Type B pancreatic cell (in vitro differentiated cells): ENCODE results near the gene SLC25A38. TPM values are rescaled to one million over a fixed set of nuclear protein-coding genes. Genes with fewer than 3 reads are reported as not detected.
"Not testable (repeated sequence)": the region's sequence is repeated elsewhere in the genome, so short reads cannot be mapped to it uniquely, and the experiment has no call there.

ENCODE experiments used
- DNase-seq: peaks from one replicate; pipeline ENCODE4 v3.0.0; 2021; ENCODE audit warnings: mixed read lengths; ENCODE audit not compliant: unreplicated experiment; ENCODE audit errors: extremely low spot score
- H3K27ac Mint-ChIP-seq: 2 replicates; pipeline ENCODE4 v1.8.0; 2021; ENCODE audit warnings: mild to moderate bottlenecking, mixed read lengths
- H3K27me3 Mint-ChIP-seq: 2 replicates; pipeline ENCODE4 v1.8.0; 2021; ENCODE audit warnings: mixed read lengths
- H3K36me3 Mint-ChIP-seq: 2 replicates; pipeline ENCODE4 v1.8.0; 2021; ENCODE audit warnings: mixed read lengths
- H3K4me1 Mint-ChIP-seq: one replicate; pipeline ENCODE4 v1.8.0; 2021; ENCODE audit warnings: mixed read lengths; ENCODE audit not compliant: unreplicated experiment
- H3K4me3 Mint-ChIP-seq: 2 replicates; pipeline ENCODE4 v1.8.0; 2021; ENCODE audit warnings: mild to moderate bottlenecking, mixed read lengths
- H3K9me3 Mint-ChIP-seq: 2 replicates; pipeline ENCODE4 v1.8.0; 2021; ENCODE audit warnings: mixed read lengths
- CTCF ChIP-seq: fragments of 200-600 bp; sonication (generic); conservative IDR thresholded peaks from 2 replicates; pipeline ENCODE4 v1.5.0; 2021; ENCODE audit warnings: antibody characterized with exemption, mild to moderate bottlenecking
- total RNA-seq: library from RNA; stranded (reverse); gene quantifications from 2 replicates; pipeline ENCODE4 v1.2.1, GENCODE V29; 2021; ENCODE audit warnings: low replicate concordance

The SLC25A38 gene
- total RNA-seq, 1 donor from 2014 or later = 26.9 TPM

- Mint-ChIP-seq H3K4me3 (peak overlapping the region; percentile 24), H3K9me3 (peaks cover 5% of the 10 kb centered on the region), H3K27me3 (peaks cover 3% of the 10 kb centered on the region), H3K36me3 (no peaks in the 10 kb centered on the region), H3K4me1 (peaks cover 7% of the 10 kb centered on the region), H3K27ac (peak overlapping the region; percentile 35)
- TF ChIP-seq CTCF = no peak
- DNase-seq = no peak
Measured at GRCh38 chr3:39362192-39362591, 21.0 kb upstream of the SLC25A38 start.

GRCh38 chr3:39362812-39363211, 20.4 kb upstream of the SLC25A38 start:
- peaks cover 5% of the 10 kb centered on the region for H3K9me3 Mint-ChIP-seq
- peak overlapping the region; percentile 12 for H3K27ac Mint-ChIP-seq
- peaks cover 7% of the 10 kb centered on the region for H3K4me1 Mint-ChIP-seq
- no peak for TF ChIP-seq CTCF
- peak overlapping the region; percentile 24 for H3K4me3 Mint-ChIP-seq
- DNase-seq = no peak
- H3K27me3 Mint-ChIP-seq = peaks cover 3% of the 10 kb centered on the region
- no peaks in the 10 kb centered on the region for H3K36me3 Mint-ChIP-seq

GRCh38 chr3:39370450-39370849, 12.7 kb upstream of the SLC25A38 start:
- not testable (repeated sequence) for DNase-seq, H3K4me3 Mint-ChIP-seq, H3K4me1 Mint-ChIP-seq, H3K27me3 Mint-ChIP-seq, H3K36me3 Mint-ChIP-seq, H3K27ac Mint-ChIP-seq, H3K9me3 Mint-ChIP-seq

GRCh38 chr3:39372833-39373232, 10.3 kb upstream of the SLC25A38 start:
- Mint-ChIP-seq H3K27ac (no peak overlapping the region), H3K4me3 (no peak overlapping the region), H3K9me3 (peaks cover 6% of the 10 kb centered on the region), H3K4me1 (no peaks in the 10 kb centered on the region), H3K27me3 (peaks cover 13% of the 10 kb centered on the region), H3K36me3 (no peaks in the 10 kb centered on the region)
- DNase-seq = no peak
- no peak for TF ChIP-seq CTCF

GRCh38 chr3:39376959-39377634, 6.1 kb upstream of the SLC25A38 start:
- peaks cover 10% of the 10 kb centered on the region for H3K27me3 Mint-ChIP-seq
- DNase-seq = no peak
- no peak overlapping the region for H3K4me3 Mint-ChIP-seq
- no peak overlapping the region for H3K27ac Mint-ChIP-seq
- no peak for TF ChIP-seq CTCF
- no peaks in the 10 kb centered on the region for H3K9me3 Mint-ChIP-seq
- H3K36me3 Mint-ChIP-seq = peaks cover 4% of the 10 kb centered on the region
- H3K4me1 Mint-ChIP-seq = peaks cover 5% of the 10 kb centered on the region

GRCh38 chr3:39378088-39378487, 5.1 kb upstream of the SLC25A38 start:
- Mint-ChIP-seq H3K27me3 (peaks cover 10% of the 10 kb centered on the region), H3K9me3 (no peaks in the 10 kb centered on the region), H3K36me3 (peaks cover 4% of the 10 kb centered on the region), H3K27ac (peak overlapping the region; percentile 17), H3K4me1 (peaks cover 11% of the 10 kb centered on the region), H3K4me3 (no peak overlapping the region)
- DNase-seq = no peak
- peak; percentile 76 for TF ChIP-seq CTCF
